Adipocyte (in vitro differentiated cells): ENCODE data around the gene STYX.
A peak's percentile ranks its signal among the peaks of the same experiment; 100 is the strongest.
"Not testable (repeated sequence)": the region's sequence is repeated elsewhere in the genome, so short reads cannot be mapped to it uniquely, and the experiment has no call there.

Experiments used
- DNase-seq: peaks from one replicate; pipeline ENCODE4 v3.0.0-alpha.2; 2015; ENCODE audit warnings: low read depth
- H3K27me3 ChIP-seq: replicated peaks from 2 replicates; pipeline ENCODE4 v1.7.0; 2013; ENCODE audit warnings: mild to moderate bottlenecking, low read length, moderate library complexity; ENCODE audit not compliant: control insufficient read depth, insufficient read depth
- H3K36me3 ChIP-seq: 2 replicates; pipeline ENCODE4 v1.7.0; 2013; ENCODE audit warnings: low read length, mild to moderate bottlenecking, moderate library complexity; ENCODE audit not compliant: control insufficient read depth, insufficient read depth, severe bottlenecking
- H3K4me1 ChIP-seq: 2 replicates; pipeline ENCODE4 v1.7.0; 2013; ENCODE audit warnings: mild to moderate bottlenecking, low read length, moderate library complexity; ENCODE audit not compliant: control insufficient read depth, insufficient read depth
- H3K4me3 ChIP-seq: 2 replicates; pipeline ENCODE4 v1.7.0; 2013; ENCODE audit warnings: mild to moderate bottlenecking, low read length, moderate library complexity
- H3K9ac ChIP-seq: 2 replicates; pipeline ENCODE4 v1.7.0; 2013; ENCODE audit warnings: mild to moderate bottlenecking, low read length, moderate library complexity
- H3K9me3 ChIP-seq: 2 replicates; pipeline ENCODE4 v1.7.0; 2013; ENCODE audit warnings: mild to moderate bottlenecking, low read length, moderate library complexity; ENCODE audit not compliant: control insufficient read depth

The STYX gene

GRCh38 chr14:52701223-52701622, 28.7 kb upstream of the STYX start:
- no peak for DNase-seq
- Histone ChIP-seq H3K4me3 (no peak overlapping the region), H3K9ac (no peak overlapping the region), H3K4me1 (peaks cover 5% of the 10 kb centered on the region), H3K36me3 (no peaks in the 10 kb centered on the region), H3K27me3 (no peaks in the 10 kb centered on the region), H3K9me3 (no peaks in the 10 kb centered on the region)

- H3K36me3 ChIP-seq = peaks cover under 1% of the 10 kb centered on the region
- no peaks in the 10 kb centered on the region for H3K9me3 ChIP-seq
- peak; percentile 94 for DNase-seq
- H3K27me3 ChIP-seq = no peaks in the 10 kb centered on the region
- no peak overlapping the region for H3K9ac ChIP-seq
- H3K4me3 ChIP-seq = no peak overlapping the region
- H3K4me1 ChIP-seq = peaks cover 10% of the 10 kb centered on the region
These were observed 26.7 kb upstream of the STYX start for GRCh38 chr14:52703225-52703624.

DNA sequence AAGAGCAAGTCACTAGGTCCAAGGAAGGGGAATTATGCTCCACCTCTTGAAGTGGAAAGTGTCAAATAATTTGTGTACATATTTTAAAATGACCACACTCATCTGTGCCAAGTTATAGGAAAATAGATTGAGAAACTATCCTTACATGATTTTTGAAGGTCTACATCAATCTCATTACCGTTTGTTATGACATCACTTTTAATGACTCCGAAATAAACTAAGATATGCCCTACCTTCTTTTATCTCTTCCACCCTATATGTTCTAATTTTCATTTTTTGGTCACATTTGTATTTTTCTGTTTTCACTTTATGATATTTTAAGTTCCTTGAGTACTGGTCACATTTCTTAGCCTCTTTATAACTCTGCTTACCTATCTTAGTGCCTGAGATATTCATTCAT, 26.3 kb upstream of the STYX start:
- Histone ChIP-seq H3K4me3 (no peak overlapping the region), H3K9ac (no peak overlapping the region), H3K27me3 (no peaks in the 10 kb centered on the region), H3K36me3 (peaks cover 5% of the 10 kb centered on the region), H3K4me1 (peaks cover 14% of the 10 kb centered on the region), H3K9me3 (no peaks in the 10 kb centered on the region)
- DNase-seq = no peak

DNA sequence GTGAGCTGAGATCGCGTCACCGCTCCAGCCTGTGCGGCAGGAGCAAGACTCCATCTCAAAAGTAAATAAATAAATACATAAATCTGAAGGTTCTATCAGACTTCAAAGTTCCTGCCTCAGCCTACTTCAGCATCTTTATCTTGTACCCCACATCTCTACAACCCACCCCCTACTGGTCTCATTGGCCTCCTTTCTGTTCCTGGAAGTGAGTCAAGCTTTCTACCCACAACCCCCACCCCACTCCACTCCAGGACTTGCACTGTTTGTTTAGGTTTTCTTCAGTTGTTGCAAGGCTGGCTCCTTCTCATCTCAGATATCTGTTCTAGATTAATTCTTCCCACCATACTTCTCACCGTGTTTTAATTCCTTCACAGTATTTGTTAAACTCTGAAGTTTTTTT, 23.7 kb upstream of the STYX start:
- H3K9me3 ChIP-seq = no peaks in the 10 kb centered on the region
- H3K27me3 ChIP-seq = no peaks in the 10 kb centered on the region
- no peak for DNase-seq
- H3K36me3 ChIP-seq = peaks cover 30% of the 10 kb centered on the region
- H3K4me3 ChIP-seq = peak overlapping the region; percentile 91
- peak overlapping the region; percentile 99 for H3K9ac ChIP-seq
- H3K4me1 ChIP-seq = peaks cover 34% of the 10 kb centered on the region

DNA sequence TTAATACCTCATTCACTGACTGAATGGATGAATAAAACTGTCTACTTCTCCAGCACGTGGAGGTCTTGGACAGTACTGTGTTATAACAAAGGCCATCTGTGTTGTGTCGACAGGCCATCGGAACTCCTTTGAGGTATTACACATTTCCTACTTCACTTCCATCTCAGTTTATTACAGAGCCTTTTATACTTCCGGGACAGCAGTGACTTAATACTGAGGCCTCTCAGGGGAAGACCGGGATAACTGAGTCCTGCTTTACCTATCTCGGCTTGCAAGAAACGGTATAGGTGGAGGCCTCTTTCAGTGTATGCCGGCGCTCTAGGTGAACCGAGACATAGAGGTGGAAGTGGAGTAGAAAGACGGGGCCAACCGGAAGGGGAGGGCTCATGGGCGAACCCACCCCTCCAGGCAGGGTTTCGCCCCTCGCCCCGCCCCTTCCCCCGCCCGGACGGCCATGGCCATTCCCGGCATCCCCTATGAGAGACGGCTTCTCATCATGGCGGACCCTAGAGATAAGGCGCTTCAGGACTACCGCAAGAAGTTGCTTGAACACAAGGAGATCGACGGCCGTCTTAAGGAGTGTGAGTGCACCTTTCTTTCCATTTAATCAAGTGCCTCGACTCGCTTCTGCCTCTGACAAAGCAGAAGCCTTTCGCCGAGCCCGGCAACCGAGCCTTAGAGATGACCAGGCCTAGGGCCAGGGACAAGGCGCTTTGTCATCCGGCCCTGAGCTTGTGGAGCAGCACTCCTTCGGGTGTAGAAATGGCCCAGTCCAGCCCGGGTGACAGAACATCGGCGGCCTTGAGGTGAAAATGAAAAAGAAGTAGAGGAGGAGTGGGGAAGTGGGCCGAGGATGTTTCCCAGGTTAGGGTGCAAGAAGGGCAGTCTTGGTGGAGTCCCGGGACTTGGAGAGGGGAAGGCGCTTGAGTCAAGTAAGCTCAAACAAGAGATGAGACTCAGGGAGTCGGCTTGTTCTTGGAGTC, 23.0 kb upstream of the STYX start, which contains the start of gene PSMC6:
Gene PSMC6 (plus strand): TSS at position 477 of the 983 bp plus-strand sequence. CDS start 20 bp downstream, at position 497.
- DNase-seq = peak; percentile 97
- Histone ChIP-seq H3K27me3 (no peaks in the 10 kb centered on the region), H3K4me3 (peak within 1 kb of the TSS; percentile 91), H3K4me1 (peaks cover 42% of the 10 kb centered on the region), H3K9ac (peak within 1 kb of the TSS; percentile 99), H3K9me3 (no peaks in the 10 kb centered on the region), H3K36me3 (peaks cover 37% of the 10 kb centered on the region)

GRCh38 chr14:52711666-52712065, 18.3 kb upstream of the STYX start:
- DNase-seq = peak; percentile 30
- Histone ChIP-seq H3K4me1 (peaks cover 37% of the 10 kb centered on the region), H3K27me3 (no peaks in the 10 kb centered on the region), H3K9ac (no peak overlapping the region), H3K4me3 (no peak overlapping the region), H3K36me3 (peaks cover 82% of the 10 kb centered on the region), H3K9me3 (no peaks in the 10 kb centered on the region)

DNA sequence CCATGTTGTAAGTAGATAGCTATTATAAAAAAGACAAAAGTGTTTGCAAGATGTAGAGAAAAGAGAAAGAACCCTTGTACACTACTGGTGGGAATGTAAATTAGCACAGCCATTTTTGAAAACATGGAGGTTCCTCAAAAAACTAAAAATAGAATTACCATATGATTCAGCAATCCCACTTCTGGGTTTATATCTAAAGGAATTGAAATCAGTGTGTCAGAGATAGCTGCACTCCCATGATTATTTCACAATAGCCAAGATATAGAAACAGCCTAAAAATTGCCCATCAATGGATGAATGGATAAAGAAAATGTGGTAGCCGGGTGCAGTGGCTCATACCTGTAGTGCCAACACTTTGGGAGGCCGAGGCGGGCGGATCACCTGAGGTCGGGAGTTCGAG, 13.8 kb upstream of the STYX start:
- no peak for DNase-seq
- Histone ChIP-seq H3K9ac (no peak overlapping the region), H3K27me3 (no peaks in the 10 kb centered on the region), H3K36me3 (peaks cover 95% of the 10 kb centered on the region), H3K4me1 (peaks cover 8% of the 10 kb centered on the region), H3K9me3 (no peaks in the 10 kb centered on the region), H3K4me3 (no peak overlapping the region)

GRCh38 chr14:52723514-52724359, 6.2 kb upstream of the STYX start:
- Histone ChIP-seq H3K9me3 (no peaks in the 10 kb centered on the region), H3K4me3 (no peak overlapping the region), H3K27me3 (no peaks in the 10 kb centered on the region), H3K9ac (no peak overlapping the region), H3K36me3 (peaks cover 95% of the 10 kb centered on the region), H3K4me1 (no peaks in the 10 kb centered on the region)
- no peak for DNase-seq

- H3K36me3 ChIP-seq = peaks cover 95% of the 10 kb centered on the region
- H3K9ac ChIP-seq = no peak overlapping the region
- H3K4me1 ChIP-seq = no peaks in the 10 kb centered on the region
- H3K9me3 ChIP-seq = no peaks in the 10 kb centered on the region
- no peaks in the 10 kb centered on the region for H3K27me3 ChIP-seq
- DNase-seq = no peak
- no peak overlapping the region for H3K4me3 ChIP-seq
These were observed 5.7 kb upstream of the STYX start for GRCh38 chr14:52724360-52724644.

GRCh38 chr14:52727509-52727908, 2.5 kb upstream of the STYX start:
- not testable (repeated sequence) for DNase-seq, H3K27me3 ChIP-seq, H3K9me3 ChIP-seq, H3K9ac ChIP-seq, H3K4me3 ChIP-seq
- H3K4me1 ChIP-seq = peaks cover 11% of the 10 kb centered on the region
- H3K36me3 ChIP-seq = peaks cover 65% of the 10 kb centered on the region

GRCh38 chr14:52729035-52729434, 931 bp upstream of the STYX start:
- not testable (repeated sequence) for H3K9ac ChIP-seq, DNase-seq, H3K4me3 ChIP-seq, H3K27me3 ChIP-seq, H3K9me3 ChIP-seq
- H3K4me1 ChIP-seq = peaks cover 11% of the 10 kb centered on the region
- H3K36me3 ChIP-seq = peaks cover 58% of the 10 kb centered on the region
